Left ventricle myocardium inferior (tissue), 1 donor: ENCODE data around the gene ITGB1BP1. TPM values are rescaled to one million over a fixed set of nuclear protein-coding genes. Genes with fewer than 3 reads are reported as not detected.

Experiments
- DNase-seq: peaks from one replicate; pipeline ENCODE4 v3.0.0-alpha.2; 2020
- H3K27ac ChIP-seq: fragments of 200-600 bp; replicated peaks from 2 replicates; pipeline ENCODE4 v1.8.0; 2021
- H3K27me3 ChIP-seq: fragments of 200-600 bp; 2 replicates; pipeline ENCODE4 v1.8.0; 2021; ENCODE audit warnings: low read depth
- H3K36me3 ChIP-seq: fragments of 200-600 bp; 2 replicates; pipeline ENCODE4 v1.8.0; 2021
- H3K4me1 ChIP-seq: fragments of 200-600 bp; 2 replicates; pipeline ENCODE4 v1.8.0; 2021
- H3K4me3 ChIP-seq: fragments of 200-600 bp; 2 replicates; pipeline ENCODE4 v1.8.0; 2021; ENCODE audit warnings: mild to moderate bottlenecking, moderate library complexity
- H3K9me3 ChIP-seq: fragments of 200-600 bp; replicated peaks from 2 replicates; pipeline ENCODE4 v1.8.0; 2021
- CTCF ChIP-seq: fragments of 200-600 bp; IDR thresholded peaks from 2 replicates; pipeline ENCODE4 v1.8.0; 2021; ENCODE audit warnings: antibody characterized with exemption, mild to moderate bottlenecking, borderline replicate concordance
- intact Hi-C: fragments of 100-400 bp; cut with micrococcal nuclease; formaldehyde crosslinking; loops from one replicate; pipeline ENCODE4 v1.11.0; 2022
- total RNA-seq: library from RNA; stranded (reverse); fragmentation: NEBNext Ultra II Directional; extraction: Animal tissue kit (Norgen Biotek cat#: 25700); gene quantifications from one replicate; pipeline ENCODE4 v1.2.1, GENCODE V29; 2021
- donor health status: DM: no; HTN: yes; CAD: no; lungs with severe emphysema.

Gene ITGB1BP1
- total RNA-seq, 1 donor from 2014 or later: 75.6 TPM

GRCh38 chr2:9440058-9440727, 16.9 kb upstream of the ITGB1BP1 start:
- H3K27ac ChIP-seq: no peak overlapping the region
- no peaks in the 10 kb centered on the region for H3K4me1 ChIP-seq
- TF ChIP-seq CTCF: no peak
- peaks cover 95% of the 10 kb centered on the region for H3K36me3 ChIP-seq
- H3K9me3 ChIP-seq: no peaks in the 10 kb centered on the region
- no peaks in the 10 kb centered on the region for H3K27me3 ChIP-seq
- intact Hi-C loops: no loop called here
- no peak overlapping the region for H3K4me3 ChIP-seq
- no peak for DNase-seq

- no peak for DNase-seq
- H3K27ac ChIP-seq: no peak overlapping the region
- H3K4me1 ChIP-seq: no peaks in the 10 kb centered on the region
- H3K36me3 ChIP-seq: peaks cover 93% of the 10 kb centered on the region
- intact Hi-C loops: no loop called here
- no peak for TF ChIP-seq CTCF
- no peak overlapping the region for H3K4me3 ChIP-seq
- H3K27me3 ChIP-seq: no peaks in the 10 kb centered on the region
- no peaks in the 10 kb centered on the region for H3K9me3 ChIP-seq
These were observed 16.2 kb upstream of the ITGB1BP1 start for GRCh38 chr2:9439536-9439935.

- no peak for TF ChIP-seq CTCF
These were observed 11.2 kb upstream of the ITGB1BP1 start for GRCh38 chr2:9434489-9434888.

GRCh38 chr2:9430316-9431293, 7.3 kb upstream of the ITGB1BP1 start:
- Histone ChIP-seq H3K27me3 (no peaks in the 10 kb centered on the region), H3K36me3 (peaks cover 67% of the 10 kb centered on the region), H3K9me3 (no peaks in the 10 kb centered on the region), H3K27ac (no peak overlapping the region), H3K4me3 (no peak overlapping the region), H3K4me1 (peaks cover 9% of the 10 kb centered on the region)
- intact Hi-C loops: no loop called here
- DNase-seq: no peak
- TF ChIP-seq CTCF: no peak

More at GRCh38 chr2:9434489-9434888, 11.2 kb upstream of the ITGB1BP1 start:
- DNase-seq: no peak
- H3K27ac ChIP-seq: no peak overlapping the region
- H3K4me1 ChIP-seq: peaks cover 9% of the 10 kb centered on the region
- H3K36me3 ChIP-seq: peaks cover 95% of the 10 kb centered on the region
- H3K9me3 ChIP-seq: no peaks in the 10 kb centered on the region
- intact Hi-C loops: no loop called here
- H3K4me3 ChIP-seq: no peak overlapping the region
- no peaks in the 10 kb centered on the region for H3K27me3 ChIP-seq

GRCh38 chr2:9428965-9429577, 5.7 kb upstream of the ITGB1BP1 start:
- intact Hi-C loops: no loop called here
- no peak overlapping the region for H3K4me3 ChIP-seq
- H3K9me3 ChIP-seq: no peaks in the 10 kb centered on the region

More at GRCh38 chr2:9428965-9429577, 5.7 kb upstream of the ITGB1BP1 start:
- no peak for DNase-seq
- Histone ChIP-seq H3K4me1 (peaks cover 19% of the 10 kb centered on the region), H3K27me3 (no peaks in the 10 kb centered on the region), H3K27ac (no peak overlapping the region), H3K36me3 (peaks cover 54% of the 10 kb centered on the region)
- no peak for TF ChIP-seq CTCF
